ENCODE measurements around the gene IL1RAPL2. TPM values are rescaled to one million over a fixed set of nuclear protein-coding genes. Genes with fewer than 3 reads are reported as not detected.

Gene IL1RAPL2
- total RNA-seq, 1 donor from 2014 or later, result not detected

- intact Hi-C loops (cut with micrococcal nuclease), result no loop called here
- no peak for ATAC-seq (ENCODE audit: low read depth)
- Mint-ChIP-seq H3K36me3 (ENCODE audit: low read depth) (no peaks in the 10 kb centered on the region), H3K9me3 (peaks cover 3% of the 10 kb centered on the region), H3K27me3 (no peaks in the 10 kb centered on the region), H3K27ac (no peak overlapping the region), H3K4me1 (no peaks in the 10 kb centered on the region), H3K4me3 (no peak overlapping the region)
- CTCF ChIA-PET, result no interaction called here
- POLR2A ChIA-PET, result no interaction called here
- no peak for TF ChIP-seq CTCF (IDR thresholded peaks at IDR 0.05)
- DNase-seq, result no peak
These were observed 929.4 kb downstream of the IL1RAPL2 start for GRCh38 chrX:105495376-105495775.

- intact Hi-C loops (cut with micrococcal nuclease), result no loop called here
- TF ChIP-seq CTCF (IDR thresholded peaks at IDR 0.05), result no peak
- Mint-ChIP-seq H3K9me3 (peaks cover 3% of the 10 kb centered on the region), H3K27me3 (no peaks in the 10 kb centered on the region), H3K4me3 (no peak overlapping the region), H3K4me1 (no peaks in the 10 kb centered on the region), H3K27ac (no peak overlapping the region), H3K36me3 (ENCODE audit: low read depth) (no peaks in the 10 kb centered on the region)
- no peak for DNase-seq
- ChIA-PET CTCF (no interaction called here), POLR2A (no interaction called here)
- ATAC-seq (ENCODE audit: low read depth), result no peak
These were observed 936.3 kb downstream of the IL1RAPL2 start for GRCh38 chrX:105502336-105502735.

GRCh38 chrX:105515561-105515960 is 949.6 kb downstream of the IL1RAPL2 start:
- H3K4me1 Mint-ChIP-seq, result no peaks in the 10 kb centered on the region
- H3K36me3 Mint-ChIP-seq (ENCODE audit: low read depth), result no peaks in the 10 kb centered on the region
- CTCF ChIA-PET, result interaction anchor here (0.9 kb wide), 1 partner anchor 9 kb away, joined by 3 read pairs; no protein-coding TSS in a partner anchor
- H3K27me3 Mint-ChIP-seq, result no peaks in the 10 kb centered on the region
- H3K9me3 Mint-ChIP-seq, result no peaks in the 10 kb centered on the region
- ATAC-seq (ENCODE audit: low read depth) (no peak), DNase-seq (no peak)
- no peak for TF ChIP-seq CTCF (IDR thresholded peaks at IDR 0.05)
- H3K27ac Mint-ChIP-seq, result no peak overlapping the region
- intact Hi-C loops (cut with micrococcal nuclease), result no loop called here
- no peak overlapping the region for H3K4me3 Mint-ChIP-seq
- POLR2A ChIA-PET, result no interaction called here

- ChIA-PET CTCF (no interaction called here), POLR2A (no interaction called here)
- H3K27ac Mint-ChIP-seq, result no peak overlapping the region
- DNase-seq (no peak), ATAC-seq (ENCODE audit: low read depth) (no peak)
- H3K4me1 Mint-ChIP-seq, result no peaks in the 10 kb centered on the region
- H3K9me3 Mint-ChIP-seq, result no peaks in the 10 kb centered on the region
- no peak overlapping the region for H3K4me3 Mint-ChIP-seq
- intact Hi-C loops (cut with micrococcal nuclease), result no loop called here
- H3K27me3 Mint-ChIP-seq, result no peaks in the 10 kb centered on the region
- no peaks in the 10 kb centered on the region for H3K36me3 Mint-ChIP-seq (ENCODE audit: low read depth)
- no peak for TF ChIP-seq CTCF (IDR thresholded peaks at IDR 0.05)
These were observed 960.4 kb downstream of the IL1RAPL2 start for GRCh38 chrX:105526431-105526830.

- Mint-ChIP-seq H3K4me3 (no peak overlapping the region), H3K4me1 (no peaks in the 10 kb centered on the region), H3K36me3 (ENCODE audit: low read depth) (no peaks in the 10 kb centered on the region), H3K27me3 (no peaks in the 10 kb centered on the region), H3K27ac (no peak overlapping the region), H3K9me3 (no peaks in the 10 kb centered on the region)
- DNase-seq (no peak), ATAC-seq (ENCODE audit: low read depth) (no peak)
- TF ChIP-seq CTCF (IDR thresholded peaks at IDR 0.05), result no peak
- POLR2A ChIA-PET, result no interaction called here
- CTCF ChIA-PET, result no interaction called here
- intact Hi-C loops (cut with micrococcal nuclease), result no loop called here
These were observed 961.8 kb downstream of the IL1RAPL2 start for GRCh38 chrX:105527759-105528158.

Measured in activated B cell treated with CpG ODN at 0.5 μM for 24 hours (primary cell).